IPS DF 6.9 (cell line): ENCODE data around the gene TUSC2.

ENCODE experiments used
- DNase-seq: peaks from one replicate; pipeline ENCODE4 v3.0.0-alpha.2; 2013; ENCODE audit warnings: low read depth, low spot score
- H3K27ac ChIP-seq: one replicate; pipeline ENCODE4 v1.5.1; 2013; ENCODE audit warnings: low read length, control low read depth
- H3K27me3 ChIP-seq: 2 replicates; pipeline ENCODE4 v1.6.1; 2013; ENCODE audit warnings: mild to moderate bottlenecking, low read length; ENCODE audit not compliant: control insufficient read depth, insufficient read depth
- H3K36me3 ChIP-seq: 2 replicates; pipeline ENCODE4 v1.6.1; 2013; ENCODE audit warnings: low read length; ENCODE audit not compliant: control insufficient read depth, insufficient read depth
- H3K4me1 ChIP-seq: 2 replicates; pipeline ENCODE4 v1.6.1; 2013; ENCODE audit warnings: low read length; ENCODE audit not compliant: control insufficient read depth, insufficient read depth
- H3K4me3 ChIP-seq: 2 replicates; pipeline ENCODE4 v1.5.1; 2013; ENCODE audit warnings: mild to moderate bottlenecking, low read length
- H3K9me3 ChIP-seq: 2 replicates; pipeline ENCODE4 v1.6.1; 2013; ENCODE audit warnings: low read length, inconsistent platforms; ENCODE audit not compliant: control insufficient read depth, insufficient read depth
- WGBS: extraction: QIAGEN DNeasy Blood & Tissue Kit; methylation state at CpG from one replicate; pipeline ENCODE4 v1.1.7; 2013; ENCODE audit warnings: mixed read lengths, missing lambda C conversion rate; ENCODE audit not compliant: insufficient read length, insufficient coverage; 5-methylcytosine and 5-hydroxymethylcytosine counted together

Gene TUSC2

GRCh38 chr3:50327943-50328691 is at the start of gene TUSC2:
Gene TUSC2 (minus strand): TSS chr3:50328223. CDS start chr3:50328099, 124 bp downstream.
- no peak for DNase-seq
- peaks cover 3% of the 10 kb centered on the region; the same call in 1 of the 2 replicates for H3K4me1 ChIP-seq
- H3K4me3 ChIP-seq = peak within 1 kb of the TSS; percentile 84
- H3K9me3 ChIP-seq = no peaks in the 10 kb centered on the region
- peaks cover 18% of the 10 kb centered on the region for H3K36me3 ChIP-seq
- WGBS = no CpG with 5 or more reads among the region's 55 CpGs
- H3K27ac ChIP-seq = no peak within 1 kb of the TSS
- H3K27me3 ChIP-seq = no peaks in the 10 kb centered on the region

GRCh38 chr3:50375258-50375931 is 47.4 kb upstream of the TUSC2 start:
- H3K27ac ChIP-seq = no peak overlapping the region
- no peaks in the 10 kb centered on the region for H3K27me3 ChIP-seq
- peaks cover 2% of the 10 kb centered on the region; the same call in 1 of the 2 replicates for H3K36me3 ChIP-seq
- DNase-seq = no peak
- no CpG with 5 or more reads among the region's 7 CpGs for WGBS
- H3K9me3 ChIP-seq = no peaks in the 10 kb centered on the region
- peaks cover 11% of the 10 kb centered on the region for H3K4me1 ChIP-seq
- H3K4me3 ChIP-seq = no peak overlapping the region

- no CpG with 5 or more reads among the region's 22 CpGs for WGBS
- H3K4me1 ChIP-seq = peaks cover 11% of the 10 kb centered on the region
- no peak overlapping the region for H3K27ac ChIP-seq
Observed at GRCh38 chr3:50374363-50375257, 46.6 kb upstream of the TUSC2 start.

GRCh38 chr3:50373146-50374051 is 45.4 kb upstream of the TUSC2 start:
- no peak for DNase-seq
- H3K4me1 ChIP-seq = peaks cover 11% of the 10 kb centered on the region
- no peak overlapping the region for H3K27ac ChIP-seq
- H3K36me3 ChIP-seq = peaks cover 2% of the 10 kb centered on the region; the same call in 1 of the 2 replicates
- H3K4me3 ChIP-seq = no peak overlapping the region
- H3K9me3 ChIP-seq = no peaks in the 10 kb centered on the region
- WGBS = 100% methylated on average over 1 of the region's 12 CpGs
- no peaks in the 10 kb centered on the region for H3K27me3 ChIP-seq

More at GRCh38 chr3:50374363-50375257, 46.6 kb upstream of the TUSC2 start:
- peaks cover 2% of the 10 kb centered on the region; the same call in 1 of the 2 replicates for H3K36me3 ChIP-seq
- no peak for DNase-seq
- H3K27me3 ChIP-seq = no peaks in the 10 kb centered on the region
- H3K4me3 ChIP-seq = no peak overlapping the region
- no peaks in the 10 kb centered on the region for H3K9me3 ChIP-seq

GRCh38 chr3:50372349-50372748 is 44.3 kb upstream of the TUSC2 start:
- H3K9me3 ChIP-seq = no peaks in the 10 kb centered on the region
- H3K27ac ChIP-seq = no peak overlapping the region
- H3K36me3 ChIP-seq = peaks cover 2% of the 10 kb centered on the region; the same call in 1 of the 2 replicates
- no peak for DNase-seq
- whole genome bisulfite sequencing = no CpG with 5 or more reads among the region's 8 CpGs
- H3K4me3 ChIP-seq = no peak overlapping the region
- no peaks in the 10 kb centered on the region for H3K27me3 ChIP-seq
- peaks cover 11% of the 10 kb centered on the region for H3K4me1 ChIP-seq

- peaks cover 2% of the 10 kb centered on the region; the same call in 1 of the 2 replicates for H3K36me3 ChIP-seq
- WGBS = no CpG with 5 or more reads among the region's 3 CpGs
- H3K27ac ChIP-seq = no peak overlapping the region
- no peak for DNase-seq
- no peak overlapping the region for H3K4me3 ChIP-seq
- H3K4me1 ChIP-seq = peaks cover 11% of the 10 kb centered on the region
- no peaks in the 10 kb centered on the region for H3K27me3 ChIP-seq
- no peaks in the 10 kb centered on the region for H3K9me3 ChIP-seq
Observed at GRCh38 chr3:50371133-50371685, 43.2 kb upstream of the TUSC2 start.

GRCh38 chr3:50370594-50370993 is 42.6 kb upstream of the TUSC2 start:
- Histone ChIP-seq H3K4me1 (peaks cover 13% of the 10 kb centered on the region), H3K9me3 (no peaks in the 10 kb centered on the region), H3K27ac (no peak overlapping the region), H3K4me3 (no peak overlapping the region), H3K36me3 (peaks cover 2% of the 10 kb centered on the region; the same call in 1 of the 2 replicates), H3K27me3 (no peaks in the 10 kb centered on the region)
- DNase-seq = no peak
- WGBS = no CpG with 5 or more reads among the region's 14 CpGs

- WGBS = no CpG with 5 or more reads among the region's 9 CpGs
Observed at GRCh38 chr3:50369012-50369670, 41.1 kb upstream of the TUSC2 start.

GRCh38 chr3:50365842-50366220 is 37.8 kb upstream of the TUSC2 start:
- no CpG with 5 or more reads among the region's 5 CpGs for WGBS
- no peaks in the 10 kb centered on the region for H3K27me3 ChIP-seq
- H3K36me3 ChIP-seq = no peaks in the 10 kb centered on the region; the same call in 1 of the 2 replicates
- DNase-seq = no peak
- peak overlapping the region; percentile 53; the same call in 1 of the 2 replicates for H3K4me3 ChIP-seq
- no peak overlapping the region for H3K27ac ChIP-seq
- H3K9me3 ChIP-seq = no peaks in the 10 kb centered on the region
- H3K4me1 ChIP-seq = peaks cover 6% of the 10 kb centered on the region

More at GRCh38 chr3:50369012-50369670, 41.1 kb upstream of the TUSC2 start:
- Histone ChIP-seq H3K9me3 (no peaks in the 10 kb centered on the region), H3K27me3 (no peaks in the 10 kb centered on the region), H3K4me1 (peaks cover 13% of the 10 kb centered on the region), H3K36me3 (no peaks in the 10 kb centered on the region; the same call in 1 of the 2 replicates), H3K27ac (no peak overlapping the region), H3K4me3 (no peak overlapping the region)
- DNase-seq = no peak
